Stimulated activated naive CD4-positive, alpha-beta T cell treated with Interleukin-2 at 50 U/mL for 16 hours (primary cell): ENCODE results near the gene KCNIP4.

Source experiments
- DNase-seq: peaks from one replicate; lab custom pipeline; 2025; lab: John Stamatoyannopoulos, UW

The KCNIP4 gene

GRCh38 chr4:21688596-21689265 is 259.8 kb downstream of the KCNIP4 start:
- no peak for DNase-seq

GRCh38 chr4:21685911-21686310 is 262.7 kb downstream of the KCNIP4 start:
- no peak for DNase-seq

- DNase-seq: no peak
Measured at GRCh38 chr4:21680326-21680898, 268.2 kb downstream of the KCNIP4 start.

DNA sequence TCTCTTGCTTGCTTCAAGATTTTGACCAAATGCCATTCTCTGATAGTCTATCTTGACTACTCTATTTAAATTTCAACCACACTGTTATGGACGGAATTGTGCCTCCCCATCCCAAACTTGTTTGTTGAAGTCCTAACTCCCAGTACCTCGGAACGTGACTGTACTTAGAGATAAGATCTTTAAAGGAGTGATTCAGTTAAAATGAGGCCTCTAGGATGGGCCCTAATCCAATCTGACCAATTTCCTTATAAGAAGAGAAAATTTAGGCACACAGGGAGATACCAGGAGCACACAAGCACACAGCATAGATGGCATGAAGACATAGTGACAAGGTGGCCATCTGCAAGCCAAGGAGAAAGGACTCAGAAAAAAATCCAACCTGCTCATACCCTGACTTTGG is 269.9 kb downstream of the KCNIP4 start:
- no peak for DNase-seq

GRCh38 chr4:21677173-21677572 is 271.4 kb downstream of the KCNIP4 start:
- DNase-seq: no peak

DNA sequence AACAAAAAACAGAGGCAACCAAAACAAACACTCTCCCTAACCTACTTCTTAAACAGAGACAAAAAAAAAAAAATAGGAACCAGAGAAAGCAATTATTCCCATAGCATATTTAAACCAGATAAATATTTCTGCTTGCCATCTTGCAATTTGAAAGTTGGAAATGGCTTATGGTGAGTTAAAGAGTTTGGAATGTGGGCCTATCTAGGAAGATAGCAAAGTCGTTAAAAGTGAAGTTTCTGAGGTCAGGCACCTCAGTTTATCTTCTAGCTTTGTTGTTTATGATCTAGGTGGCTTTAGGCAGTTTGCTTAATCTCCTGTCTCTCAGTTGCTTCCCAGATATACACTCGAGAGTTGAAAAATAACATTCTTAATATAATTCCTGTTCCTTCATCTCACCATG is 284.2 kb downstream of the KCNIP4 start:
- DNase-seq: no peak

GRCh38 chr4:21656832-21657231 is 291.7 kb downstream of the KCNIP4 start:
- DNase-seq: no peak

DNA sequence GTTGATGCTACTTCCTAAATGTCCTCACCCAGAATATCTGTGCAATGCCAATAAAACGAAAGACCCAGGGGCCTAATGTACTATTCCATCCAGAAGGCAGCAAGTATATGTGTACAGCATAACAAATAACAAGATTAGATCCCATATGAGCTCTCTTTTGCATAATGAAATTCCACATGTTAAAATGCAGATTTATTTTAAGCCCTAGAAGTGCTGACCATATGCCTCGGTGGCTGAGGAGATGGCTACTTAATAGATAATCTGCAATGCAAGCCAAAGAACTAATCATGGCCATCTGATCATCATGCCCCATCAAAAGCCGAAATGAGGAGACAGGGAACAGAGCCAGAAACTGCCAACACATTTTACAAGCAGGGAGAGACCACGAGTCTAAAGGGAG is 293.5 kb downstream of the KCNIP4 start:
- no peak for DNase-seq

GRCh38 chr4:21652508-21653231 is 295.9 kb downstream of the KCNIP4 start:
- DNase-seq: no peak

GRCh38 chr4:21649391-21650090 is 299.0 kb downstream of the KCNIP4 start:
- no peak for DNase-seq

DNA sequence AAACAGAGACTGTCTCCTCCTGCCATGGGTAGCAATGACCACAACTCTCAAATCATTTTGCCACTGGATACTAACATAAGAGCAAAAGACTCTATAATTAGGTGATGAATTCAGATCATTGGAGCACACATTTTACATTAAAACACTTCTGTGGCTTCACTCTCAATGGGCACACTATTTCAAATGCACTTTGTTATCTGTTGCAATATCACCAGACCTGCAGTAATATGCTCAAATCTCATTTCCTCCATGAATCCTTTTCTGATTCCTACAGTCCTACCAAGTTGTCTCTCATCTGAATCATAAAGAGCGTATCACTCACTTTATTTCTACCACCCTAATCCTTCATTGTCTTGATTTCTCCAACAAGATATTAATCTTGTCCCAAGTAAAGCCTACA is 302.8 kb downstream of the KCNIP4 start:
- DNase-seq: no peak

DNA sequence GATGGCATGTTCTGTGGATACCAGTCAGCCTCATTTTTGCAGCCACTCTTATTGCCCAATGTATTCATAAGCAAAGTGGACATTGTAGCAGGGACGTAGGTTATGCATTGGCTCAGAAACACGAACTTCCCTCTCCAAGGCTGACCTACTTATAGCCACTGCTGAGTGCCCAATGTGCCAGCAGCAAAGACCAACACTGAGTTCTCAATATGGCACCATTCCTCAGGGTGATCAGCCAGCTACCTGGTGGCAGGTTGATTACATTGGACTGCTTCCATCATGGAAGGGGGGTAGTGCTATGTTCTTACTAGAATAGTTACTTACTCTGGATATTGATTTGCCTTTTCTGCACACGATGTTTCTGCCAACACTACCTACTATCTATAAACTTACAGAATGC is 306.9 kb downstream of the KCNIP4 start:
- DNase-seq: no peak

DNA sequence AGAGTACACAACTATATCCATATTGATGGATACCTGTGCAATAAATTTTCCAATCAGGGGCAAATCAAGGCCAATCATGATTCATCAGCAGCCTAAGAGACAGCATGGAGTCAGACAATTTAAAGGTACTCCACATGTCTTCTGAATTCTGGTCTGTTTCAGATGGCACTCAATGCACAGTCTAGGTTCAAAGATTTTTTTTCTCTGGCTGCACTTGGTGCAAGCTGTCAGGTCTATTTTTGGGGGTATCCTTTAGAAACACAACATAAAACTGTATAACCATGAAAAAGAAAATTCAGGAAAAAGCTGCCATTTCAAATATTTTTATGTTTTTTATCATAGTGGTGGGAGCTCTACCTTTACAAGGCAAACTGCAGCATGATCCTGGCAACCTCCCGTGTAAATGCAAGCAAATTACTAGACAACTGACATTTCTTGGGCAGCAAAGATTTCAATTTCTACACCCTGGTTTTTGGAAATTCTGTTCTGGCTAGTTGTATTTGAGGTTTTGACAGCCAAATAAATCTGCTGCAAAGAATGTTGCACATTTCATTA is 310.3 kb downstream of the KCNIP4 start:
- no peak for DNase-seq

- DNase-seq: no peak
Measured at GRCh38 chr4:21628916-21629610, 319.5 kb downstream of the KCNIP4 start.

- no peak for DNase-seq
Measured at GRCh38 chr4:21628116-21628670, 320.4 kb downstream of the KCNIP4 start.

- DNase-seq: no peak
Measured at GRCh38 chr4:21625447-21625846, 323.1 kb downstream of the KCNIP4 start.

GRCh38 chr4:21605006-21605405 is 343.6 kb downstream of the KCNIP4 start:
- DNase-seq: no peak

- DNase-seq: no peak
Measured at GRCh38 chr4:21596521-21596920, 352.1 kb downstream of the KCNIP4 start.

DNA sequence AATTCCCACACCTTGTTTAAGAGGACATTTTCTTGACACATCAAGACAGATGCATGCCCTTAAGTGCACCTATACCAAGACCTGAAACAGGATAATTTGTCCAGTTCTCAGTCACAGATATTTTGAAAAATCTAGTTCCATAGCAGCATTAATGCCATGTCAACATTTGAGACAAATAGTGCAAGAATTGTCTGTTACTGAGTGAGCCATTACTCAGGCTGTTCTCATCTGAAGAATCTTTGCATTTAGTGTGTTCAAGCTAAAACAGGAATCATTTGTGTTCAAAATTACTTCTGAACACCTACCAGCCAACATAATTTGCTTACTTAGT is 354.9 kb downstream of the KCNIP4 start:
- DNase-seq: no peak

DNA sequence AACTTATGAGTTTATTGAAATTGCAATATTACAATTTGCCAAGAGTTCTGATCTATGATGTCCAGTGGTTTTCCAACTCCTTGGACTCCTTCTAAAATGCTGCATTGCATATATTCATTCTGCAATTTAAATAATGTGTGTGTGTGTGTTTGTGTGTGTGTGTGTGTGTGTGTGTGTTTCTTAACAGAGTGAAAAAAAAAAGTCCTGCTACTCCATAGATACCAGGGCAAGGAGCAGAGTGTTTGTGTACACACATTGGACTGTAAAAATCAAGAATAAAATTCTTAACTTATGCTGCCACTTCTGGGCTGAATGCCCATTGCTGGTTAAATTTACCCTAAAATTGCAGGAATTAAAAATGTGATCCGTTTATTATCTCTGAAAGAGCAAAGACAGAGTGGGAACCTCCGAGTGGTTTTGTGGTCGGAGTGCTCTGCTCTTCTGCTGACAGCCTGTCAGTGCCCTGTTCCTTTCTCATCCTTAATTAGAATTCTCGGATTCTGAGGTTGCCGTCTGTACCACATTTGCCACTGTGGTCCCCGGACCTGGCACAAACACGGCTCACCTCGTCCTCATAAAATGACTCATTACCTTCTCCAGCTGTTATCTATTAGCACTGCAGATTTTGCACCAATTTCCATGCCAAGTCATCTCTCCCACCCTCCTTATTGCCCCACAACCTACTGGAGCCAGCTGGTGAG is 355.5 kb downstream of the KCNIP4 start:
- no peak for DNase-seq

- DNase-seq: no peak
Measured at GRCh38 chr4:21577056-21577455, 371.5 kb downstream of the KCNIP4 start.
